ENCODE data around the gene MAD1L1.
"Not testable (repeated sequence)": the region's sequence is repeated elsewhere in the genome, so short reads cannot be mapped to it uniquely, and the experiment has no call there.

MAD1L1 gene

GRCh38 chr7:1985936-1986335 is 246.8 kb downstream of the MAD1L1 start:
- no peak for DNase-seq (ENCODE audit: low read depth)

DNA sequence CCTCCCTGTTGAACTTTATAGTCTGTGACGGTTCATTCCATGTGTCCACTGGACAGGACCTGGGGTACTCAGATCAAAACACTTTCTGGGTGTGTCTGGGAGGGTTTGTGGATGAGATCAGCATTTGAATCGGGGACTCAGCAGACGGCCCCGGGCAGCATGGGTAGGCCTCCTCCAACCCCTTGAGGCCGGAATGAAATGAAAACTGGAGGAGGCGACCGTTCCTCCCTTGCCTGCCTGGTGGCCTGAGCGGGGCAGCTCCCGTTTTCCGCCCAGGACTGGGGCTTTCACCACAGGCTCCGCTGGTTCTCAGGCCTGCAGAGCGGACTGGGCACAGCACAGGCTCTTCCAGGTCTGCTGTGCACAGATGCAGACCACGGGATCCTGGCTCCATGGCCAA is 247.7 kb downstream of the MAD1L1 start:
- no peak for DNase-seq (ENCODE audit: low read depth)

GRCh38 chr7:1981878-1982230 is 250.9 kb downstream of the MAD1L1 start:
- DNase-seq (ENCODE audit: low read depth), result no peak

GRCh38 chr7:1981201-1981877 is 251.4 kb downstream of the MAD1L1 start:
- DNase-seq (ENCODE audit: low read depth), result no peak

- DNase-seq (ENCODE audit: low read depth), result no peak
Measured at GRCh38 chr7:1979591-1980560, 252.9 kb downstream of the MAD1L1 start.

GRCh38 chr7:1978656-1979590 is 253.8 kb downstream of the MAD1L1 start:
- no peak for DNase-seq (ENCODE audit: low read depth)

GRCh38 chr7:1977876-1978441 is 254.8 kb downstream of the MAD1L1 start:
- no peak for DNase-seq (ENCODE audit: low read depth)

- DNase-seq (ENCODE audit: low read depth), result no peak
Measured at GRCh38 chr7:1977059-1977875, 255.5 kb downstream of the MAD1L1 start.

DNA sequence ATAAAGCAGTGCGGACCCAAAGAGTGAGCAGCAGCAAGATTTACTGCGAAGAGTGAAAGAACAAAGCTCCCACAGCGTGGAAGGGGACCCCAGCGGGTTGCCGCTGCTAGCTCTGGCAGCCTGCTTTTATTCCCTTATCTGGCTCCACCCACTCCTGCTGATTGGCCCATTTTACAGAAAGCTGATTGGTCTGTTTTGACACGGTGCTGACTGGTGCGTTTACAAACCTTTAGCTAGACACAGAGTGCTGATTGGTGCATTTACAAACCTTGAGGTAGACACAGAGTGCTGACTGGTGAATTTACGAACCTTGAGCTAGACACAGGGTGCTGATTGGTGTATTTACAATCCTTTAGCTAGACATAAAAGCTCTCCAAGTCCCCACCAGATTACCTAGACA is 256.2 kb downstream of the MAD1L1 start:
- DNase-seq (ENCODE audit: low read depth), result not testable (repeated sequence)

- DNase-seq (ENCODE audit: low read depth), result no peak
Measured at GRCh38 chr7:1975581-1975980, 257.2 kb downstream of the MAD1L1 start.

GRCh38 chr7:1975179-1975578 is 257.6 kb downstream of the MAD1L1 start:
- no peak for DNase-seq (ENCODE audit: low read depth)

DNA sequence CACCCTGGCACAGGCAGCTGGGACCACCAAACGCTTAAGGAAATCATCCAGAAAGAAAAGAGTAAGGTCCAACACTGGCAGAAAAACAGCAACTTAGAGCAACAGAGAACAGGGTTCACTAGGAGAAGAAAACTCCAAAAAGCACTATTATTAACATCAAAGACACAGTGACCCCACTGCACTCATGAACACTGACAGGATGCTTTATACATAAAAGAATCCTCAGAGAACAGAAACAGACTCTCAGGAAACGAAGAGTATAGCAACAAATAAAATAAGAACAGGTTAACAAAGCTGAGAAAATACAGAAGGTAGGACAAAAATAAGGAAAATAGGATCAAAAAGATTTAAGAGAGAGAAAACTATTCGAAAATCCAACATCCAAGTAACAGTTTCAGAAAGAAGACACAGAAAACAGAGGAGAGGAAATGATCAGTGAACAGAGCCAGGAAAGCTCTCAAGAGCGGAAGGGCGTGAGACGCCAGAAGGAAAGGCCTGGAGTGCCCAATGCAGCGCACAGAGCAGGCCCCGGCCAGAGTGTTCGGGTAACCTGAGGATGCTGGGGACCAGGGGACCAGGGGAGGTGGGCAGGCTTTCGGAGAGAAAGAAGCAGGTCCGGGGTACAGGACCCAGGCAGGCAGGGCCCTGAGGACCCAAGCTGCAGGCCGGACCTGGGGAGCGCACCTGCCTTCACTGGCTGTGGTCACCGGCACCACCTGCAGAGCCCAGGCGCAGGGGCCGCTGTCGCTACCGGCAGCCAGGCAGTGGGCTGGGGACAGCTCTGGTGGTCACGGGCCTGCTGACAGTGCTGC is 258.2 kb downstream of the MAD1L1 start:
- no peak for DNase-seq (ENCODE audit: low read depth)

DNA sequence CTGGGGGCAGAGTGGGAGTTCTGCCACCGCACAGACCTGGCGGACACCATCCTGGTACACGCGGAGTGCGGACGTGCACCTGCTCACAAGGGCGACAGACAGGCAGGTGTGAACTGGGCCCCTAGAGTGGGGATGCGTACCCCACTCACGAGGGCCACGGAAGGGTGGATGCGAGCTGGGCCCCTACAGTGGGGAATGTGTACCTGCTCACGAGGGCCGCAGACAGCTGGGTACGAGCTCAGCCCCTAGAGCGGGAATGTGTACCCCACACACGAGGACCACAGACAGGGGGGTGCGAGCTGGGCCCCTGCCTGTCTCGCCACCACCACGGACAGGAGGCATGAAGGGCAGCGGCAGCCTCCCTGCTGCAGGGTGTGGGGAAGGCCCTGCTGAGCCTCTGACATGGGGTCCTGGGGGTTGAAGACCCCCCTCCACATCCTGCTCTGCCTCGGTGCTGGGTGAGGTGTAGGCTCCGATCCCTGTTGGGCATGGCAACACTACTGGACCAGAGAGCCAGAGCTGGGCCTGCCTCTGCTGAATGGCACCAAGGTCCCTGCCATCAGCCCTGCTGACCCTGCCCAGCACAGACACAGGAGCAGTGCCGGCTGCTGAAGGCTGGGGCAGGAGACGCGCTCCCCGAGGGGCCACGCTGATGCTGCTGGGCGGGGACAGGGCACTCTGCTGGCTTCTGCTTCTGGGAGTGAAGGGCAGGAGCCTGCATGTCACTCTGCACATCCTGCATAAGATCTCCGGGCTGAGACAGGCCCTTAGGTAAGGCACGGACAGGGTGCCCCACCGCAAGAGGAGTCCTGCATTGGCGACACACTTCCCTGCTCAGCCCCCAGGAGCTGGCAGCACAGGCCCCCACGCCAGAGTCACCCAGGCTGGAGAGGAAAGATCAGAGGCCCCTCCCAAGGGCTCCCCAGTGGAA is 259.2 kb downstream of the MAD1L1 start:
- no peak for DNase-seq (ENCODE audit: low read depth)

- no peak for DNase-seq (ENCODE audit: low read depth)
Measured at GRCh38 chr7:1972744-1973143, 260.0 kb downstream of the MAD1L1 start.

DNA sequence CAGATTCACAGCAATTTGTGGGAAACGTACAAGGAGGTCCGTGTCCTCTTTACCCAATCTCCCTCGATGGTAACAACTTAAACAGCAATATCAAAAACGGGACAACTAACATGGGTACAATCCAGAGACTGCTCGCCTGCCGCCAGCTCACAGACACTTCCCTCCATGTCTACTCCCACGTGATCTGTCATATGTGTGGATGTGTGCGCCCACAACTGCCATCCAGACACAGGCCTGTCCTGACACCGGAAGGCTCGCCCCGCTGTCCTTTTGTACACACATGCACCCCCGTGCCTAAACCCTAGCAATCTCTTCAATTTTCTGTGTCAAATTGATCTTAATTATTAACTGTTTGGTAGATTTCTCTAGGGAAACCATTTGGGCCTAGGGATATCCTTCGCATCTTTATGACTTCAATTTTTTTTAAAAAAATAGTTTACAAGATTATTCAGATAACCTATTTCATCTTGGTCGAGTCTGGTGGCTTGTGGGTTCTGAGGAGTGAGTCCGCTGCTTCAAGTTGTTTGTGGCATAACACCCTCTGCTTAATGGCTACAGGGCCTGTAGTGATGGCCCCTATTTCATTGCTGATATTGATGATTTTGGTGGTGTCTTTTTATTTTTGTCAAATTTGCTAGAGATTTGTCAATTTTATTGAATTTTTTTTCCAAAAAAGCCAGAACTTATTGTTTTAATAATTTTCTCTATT is 260.6 kb downstream of the MAD1L1 start:
- DNase-seq (ENCODE audit: low read depth), result no peak

DNA sequence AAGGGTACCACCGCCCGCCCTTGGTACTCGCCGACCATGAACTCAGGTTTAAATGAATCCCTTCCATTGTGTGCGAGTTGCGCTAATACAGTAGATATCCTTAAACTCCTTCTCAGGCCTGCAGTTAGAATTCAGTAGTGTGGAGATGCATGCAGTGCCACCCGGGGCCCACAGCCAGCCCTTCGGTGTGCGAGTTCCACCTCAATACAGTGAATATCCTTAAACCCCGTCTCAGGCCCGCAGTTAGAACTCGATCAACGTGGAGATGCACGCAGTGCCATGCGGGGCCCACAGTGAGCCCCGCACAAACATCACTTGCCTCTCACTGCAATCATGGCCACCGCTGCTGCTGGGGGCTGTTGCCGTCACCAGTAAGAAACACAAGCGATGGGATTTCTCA is 261.9 kb downstream of the MAD1L1 start:
- no peak for DNase-seq (ENCODE audit: low read depth)

DNA sequence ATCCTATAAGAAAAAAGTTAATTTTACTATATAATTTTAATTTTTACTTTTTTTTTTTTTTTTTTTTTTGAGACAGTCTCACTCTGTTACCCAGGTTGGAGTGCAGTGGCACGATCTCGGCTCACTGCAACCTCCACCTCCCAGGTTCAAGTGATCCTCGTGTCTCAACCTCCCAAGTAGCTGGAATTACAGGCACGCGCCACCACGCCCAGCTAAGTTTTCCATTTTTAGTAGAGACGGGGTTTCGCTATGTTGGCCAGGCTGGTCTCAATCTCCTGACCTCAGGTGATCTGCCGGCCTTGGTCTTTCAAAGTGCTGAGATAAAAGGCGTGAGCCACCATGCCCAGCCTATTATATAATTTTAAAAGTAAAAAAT is 262.5 kb downstream of the MAD1L1 start:
- not testable (repeated sequence) for DNase-seq (ENCODE audit: low read depth)

Data from fibroblast of gingiva (primary cell).